Activated CD8-positive, alpha-beta memory T cell treated with anti-CD3 and anti-CD28 coated beads for 24 hours (primary cell): ENCODE results near the gene DCAF17.
"Not testable (repeated sequence)": the region's sequence is repeated elsewhere in the genome, so short reads cannot be mapped to it uniquely, and the experiment has no call there.

Experiments used
- DNase-seq: peaks from one replicate; pipeline ENCODE4 v3.0.0-alpha.2; 2020

DCAF17 gene

GRCh38 chr2:171516793-171517192, 82.8 kb downstream of the DCAF17 start:
- no peak for DNase-seq

GRCh38 chr2:171520471-171520870, 86.4 kb downstream of the DCAF17 start:
- no peak for DNase-seq

- no peak for DNase-seq
These were observed 87.5 kb downstream of the DCAF17 start for GRCh38 chr2:171521361-171522051.

GRCh38 chr2:171522052-171522787, 88.2 kb downstream of the DCAF17 start, which contains the start of gene CYBRD1:
Gene CYBRD1, plus strand, starts transcription at chr2:171522474. Its CDS starts 72 bp downstream, at chr2:171522546.
- peak; percentile 62 for DNase-seq

- DNase-seq, result no peak
These were observed 88.7 kb downstream of the DCAF17 start for GRCh38 chr2:171522788-171523087.

GRCh38 chr2:171523088-171524017, 89.3 kb downstream of the DCAF17 start:
- peak; percentile 67 for DNase-seq

GRCh38 chr2:171524018-171524401, 90.0 kb downstream of the DCAF17 start:
- no peak for DNase-seq

- no peak for DNase-seq
These were observed 95.9 kb downstream of the DCAF17 start for GRCh38 chr2:171529914-171530313.

- no peak for DNase-seq
These were observed 96.4 kb downstream of the DCAF17 start for GRCh38 chr2:171530378-171530777.

- DNase-seq, result not testable (repeated sequence)
These were observed 96.8 kb downstream of the DCAF17 start for GRCh38 chr2:171530859-171531258.

- no peak for DNase-seq
These were observed 97.3 kb downstream of the DCAF17 start for GRCh38 chr2:171531291-171531690.

GRCh38 chr2:171531836-171532450, 97.9 kb downstream of the DCAF17 start:
- DNase-seq, result no peak

GRCh38 chr2:171533331-171533730, 99.3 kb downstream of the DCAF17 start:
- DNase-seq, result no peak
